HG02852 (cell line): ENCODE results near the gene SRPK3.
"Not testable (repeated sequence)": the region's sequence is repeated elsewhere in the genome, so short reads cannot be mapped to it uniquely, and the experiment has no call there.

Experiments used
- ATAC-seq: cut with Tn5 transposase; IDR thresholded peaks from one replicate; pipeline ENCODE4 v1.9.1; 2021; ENCODE audit warnings: mild to moderate bottlenecking, moderate library complexity; ENCODE audit not compliant: unreplicated experiment

Gene SRPK3

DNA sequence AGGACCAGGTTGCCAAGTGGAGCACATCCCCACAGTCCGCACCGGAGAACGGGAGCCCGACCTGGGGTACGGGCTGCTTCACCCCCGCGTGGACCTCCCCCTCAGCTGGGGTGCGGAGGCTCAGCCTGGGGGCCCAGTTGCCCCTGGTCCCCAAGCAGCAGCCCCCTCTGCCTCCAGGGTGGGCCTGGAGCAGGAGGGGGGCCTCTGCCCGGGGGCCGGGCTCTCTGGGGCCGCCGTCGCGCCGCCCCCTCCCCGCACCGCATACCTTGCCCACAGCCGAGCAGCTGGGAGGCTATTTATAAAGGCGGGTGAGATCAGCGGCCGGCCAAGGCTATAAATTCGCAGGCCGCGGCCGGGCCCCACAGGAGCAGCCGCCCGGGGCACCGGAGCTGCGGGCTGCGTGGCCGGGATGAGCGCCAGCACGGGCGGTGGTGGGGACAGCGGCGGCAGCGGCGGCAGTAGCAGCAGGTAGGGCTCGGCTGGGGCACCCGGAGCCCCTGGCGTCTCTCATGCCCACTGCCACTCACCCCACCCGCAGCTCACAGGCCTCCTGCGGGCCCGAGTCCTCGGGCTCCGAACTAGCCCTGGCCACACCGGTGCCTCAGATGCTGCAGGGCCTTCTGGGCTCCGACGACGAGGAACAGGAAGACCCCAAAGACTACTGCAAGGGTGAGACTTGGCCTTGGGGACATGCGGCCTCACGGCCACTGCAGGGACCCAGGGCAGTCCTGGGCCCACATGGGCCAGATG lies at the start of gene SRPK3:
TSS of gene SRPK3 (plus strand) at position 364 of the 750 bp plus-strand sequence. CDS start at position 410, 46 bp downstream.
- ATAC-seq = no peak

- ATAC-seq = no peak
These were observed 49.6 kb upstream of the SRPK3 start for GRCh38 chrX:153731117-153731844.

DNA sequence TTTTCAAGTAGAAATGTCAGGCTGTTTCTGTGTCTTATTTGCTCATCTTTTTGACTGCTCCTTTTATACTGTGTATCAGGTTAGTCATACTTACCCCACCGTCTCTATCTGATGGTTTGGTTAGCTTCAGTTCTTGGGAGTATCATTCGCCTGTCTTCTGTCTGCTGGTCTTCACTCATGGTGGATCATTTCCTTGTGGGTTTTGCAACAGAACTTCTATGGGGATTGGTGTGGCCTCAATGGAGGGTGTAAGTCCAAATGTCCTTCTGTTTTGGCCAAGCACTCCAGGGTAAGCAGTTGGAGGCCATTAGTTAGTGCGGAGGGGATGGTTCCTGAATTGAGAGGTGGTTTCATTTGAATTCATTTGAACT lies 49.0 kb upstream of the SRPK3 start:
- no peak for ATAC-seq

GRCh38 chrX:153732401-153732800 lies 48.4 kb upstream of the SRPK3 start:
- ATAC-seq = no peak

DNA sequence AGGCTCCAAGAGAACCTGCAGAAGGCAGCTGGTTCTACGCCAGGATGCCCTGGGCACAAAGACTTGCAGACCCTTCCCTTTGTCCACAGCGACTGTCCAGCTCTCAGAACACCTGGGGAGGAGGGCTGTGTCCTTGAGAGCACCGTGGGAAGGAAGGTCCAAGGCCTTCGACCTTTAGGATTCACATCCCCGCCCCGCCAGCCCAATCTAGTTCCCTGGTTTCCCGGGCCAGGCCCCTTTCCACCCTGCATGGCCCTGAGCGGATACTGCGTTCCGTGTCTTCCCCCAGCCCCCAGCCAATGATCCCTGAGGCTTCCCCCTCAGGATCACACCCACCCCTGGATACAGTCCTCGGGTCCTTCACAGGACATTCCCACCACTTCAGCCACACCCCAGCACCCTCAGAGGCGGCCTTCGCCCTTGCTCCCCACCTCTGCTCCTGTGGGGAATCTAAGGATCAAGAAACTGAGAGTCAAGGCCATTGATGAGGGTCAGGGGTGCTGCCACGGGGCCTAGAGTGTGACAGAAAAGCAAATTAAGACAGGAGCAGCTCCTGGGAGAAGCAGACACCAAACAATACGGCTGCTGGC lies 47.1 kb upstream of the SRPK3 start:
- ATAC-seq = no peak

GRCh38 chrX:153734871-153735270 lies 46.0 kb upstream of the SRPK3 start:
- ATAC-seq = no peak

DNA sequence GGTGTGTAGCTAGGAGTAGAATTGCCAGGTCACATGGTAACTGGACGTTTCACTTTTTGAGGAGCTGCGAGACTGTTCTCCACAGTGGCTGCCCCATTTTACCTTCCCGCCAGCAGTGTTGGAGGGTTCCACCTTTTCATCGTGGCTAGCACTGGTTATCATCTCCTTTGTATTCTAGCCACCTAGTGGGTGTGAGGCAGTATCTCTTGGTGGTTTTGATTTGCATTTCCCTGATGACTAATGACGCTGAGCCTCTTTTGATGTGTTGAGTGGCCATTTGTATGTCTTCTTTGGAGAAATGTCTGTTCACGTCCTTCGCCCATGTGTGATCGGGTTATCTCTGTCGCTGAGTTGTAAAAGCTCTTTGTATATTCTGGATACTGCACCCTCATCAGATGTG lies 45.6 kb upstream of the SRPK3 start:
- ATAC-seq = no peak

DNA sequence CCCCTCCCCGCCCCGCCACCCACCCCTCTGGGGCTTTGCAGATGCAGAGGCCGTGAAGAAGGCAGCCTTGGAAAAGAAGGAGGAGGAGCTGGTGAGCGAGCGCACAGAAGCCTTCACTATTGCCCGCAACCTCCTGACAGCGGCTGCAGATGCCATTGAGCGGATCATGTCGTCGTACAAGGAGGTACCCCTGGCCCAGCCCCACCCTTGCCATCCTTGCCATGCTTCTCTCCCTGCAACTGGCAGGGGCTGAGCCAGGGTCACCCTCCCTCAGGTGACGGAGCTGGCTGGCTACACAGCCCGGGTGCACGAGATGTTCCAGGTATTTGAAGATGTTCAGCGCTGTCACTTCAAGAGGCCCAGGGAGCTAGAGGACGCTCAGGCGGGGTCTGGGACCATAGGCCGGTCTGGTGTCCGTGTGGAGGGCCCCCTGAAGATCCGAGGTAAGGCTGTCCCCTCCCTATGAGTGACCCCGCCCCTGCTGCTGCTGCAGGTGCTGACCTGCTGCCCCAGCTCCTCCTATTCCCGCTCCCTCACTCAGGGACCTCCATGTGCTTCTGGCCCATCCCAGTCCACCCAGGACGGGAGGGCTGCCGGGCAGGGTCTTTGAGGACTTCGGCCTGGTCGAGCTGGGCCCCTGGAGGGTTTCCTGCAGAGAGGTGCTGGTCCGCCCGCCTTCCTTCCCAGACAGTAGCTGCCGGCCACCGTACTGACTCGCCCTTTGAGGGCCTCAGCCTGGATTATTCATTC lies 44.6 kb upstream of the SRPK3 start:
- no peak for ATAC-seq

- no peak for ATAC-seq
These were observed 43.9 kb upstream of the SRPK3 start for GRCh38 chrX:153736871-153737441.

GRCh38 chrX:153738056-153738605 lies 42.7 kb upstream of the SRPK3 start:
- no peak for ATAC-seq

GRCh38 chrX:153739754-153740486 lies 40.9 kb upstream of the SRPK3 start:
- no peak for ATAC-seq

DNA sequence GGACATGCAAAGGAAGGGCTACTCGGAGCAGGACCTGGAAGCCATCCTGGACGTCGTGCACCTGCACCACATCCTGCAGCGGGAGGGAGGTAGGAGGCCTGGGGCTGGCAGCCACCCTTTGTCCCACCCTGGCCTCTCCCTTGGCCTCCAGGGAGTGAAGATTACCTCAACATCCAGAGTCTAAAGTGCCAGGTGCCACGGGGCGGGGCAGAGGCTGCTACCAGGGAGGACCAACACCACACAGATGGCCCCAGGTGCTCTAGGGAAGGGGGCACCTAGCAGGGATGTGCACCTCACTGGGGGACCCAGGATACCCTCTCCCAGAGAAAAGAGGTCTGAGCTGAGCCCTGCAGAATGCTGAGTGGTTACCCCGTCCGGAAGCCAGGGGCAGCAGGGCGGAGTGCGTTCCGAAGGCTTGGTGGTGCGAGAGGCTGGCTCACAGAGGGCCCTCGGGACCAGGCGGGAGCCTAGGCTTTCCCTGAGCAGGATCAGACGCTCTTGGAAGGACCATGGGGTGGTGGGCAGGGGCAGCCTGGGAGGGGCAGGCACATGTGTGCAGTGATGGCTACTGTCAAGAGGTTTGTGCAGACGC lies 40.1 kb upstream of the SRPK3 start:
- no peak for ATAC-seq

DNA sequence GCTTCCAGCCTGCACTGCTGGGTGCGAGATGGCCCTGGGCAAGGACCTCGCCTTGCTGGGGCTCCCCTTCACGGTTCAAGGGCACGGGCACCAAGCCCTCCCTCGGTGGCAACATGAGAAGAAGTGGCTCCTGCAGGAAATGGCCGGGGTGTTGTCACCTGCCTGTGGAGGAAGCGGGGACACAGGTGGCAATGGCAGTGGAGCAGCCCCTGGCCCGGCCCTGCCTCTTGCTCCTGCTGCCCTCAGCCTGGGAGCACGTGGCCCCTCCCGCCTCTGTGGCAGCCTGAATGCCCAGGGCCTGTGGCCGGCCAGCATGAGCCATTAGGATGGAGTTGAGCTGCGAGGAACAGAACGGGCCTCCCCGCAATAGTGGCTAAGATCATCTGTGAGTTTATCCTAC lies 39.4 kb upstream of the SRPK3 start:
- no peak for ATAC-seq

GRCh38 chrX:153742111-153742510 lies 38.7 kb upstream of the SRPK3 start:
- ATAC-seq = not testable (repeated sequence)

- not testable (repeated sequence) for ATAC-seq
These were observed 37.9 kb upstream of the SRPK3 start for GRCh38 chrX:153742796-153743467.

GRCh38 chrX:153743468-153744209 lies 37.2 kb upstream of the SRPK3 start:
- ATAC-seq = not testable (repeated sequence)

DNA sequence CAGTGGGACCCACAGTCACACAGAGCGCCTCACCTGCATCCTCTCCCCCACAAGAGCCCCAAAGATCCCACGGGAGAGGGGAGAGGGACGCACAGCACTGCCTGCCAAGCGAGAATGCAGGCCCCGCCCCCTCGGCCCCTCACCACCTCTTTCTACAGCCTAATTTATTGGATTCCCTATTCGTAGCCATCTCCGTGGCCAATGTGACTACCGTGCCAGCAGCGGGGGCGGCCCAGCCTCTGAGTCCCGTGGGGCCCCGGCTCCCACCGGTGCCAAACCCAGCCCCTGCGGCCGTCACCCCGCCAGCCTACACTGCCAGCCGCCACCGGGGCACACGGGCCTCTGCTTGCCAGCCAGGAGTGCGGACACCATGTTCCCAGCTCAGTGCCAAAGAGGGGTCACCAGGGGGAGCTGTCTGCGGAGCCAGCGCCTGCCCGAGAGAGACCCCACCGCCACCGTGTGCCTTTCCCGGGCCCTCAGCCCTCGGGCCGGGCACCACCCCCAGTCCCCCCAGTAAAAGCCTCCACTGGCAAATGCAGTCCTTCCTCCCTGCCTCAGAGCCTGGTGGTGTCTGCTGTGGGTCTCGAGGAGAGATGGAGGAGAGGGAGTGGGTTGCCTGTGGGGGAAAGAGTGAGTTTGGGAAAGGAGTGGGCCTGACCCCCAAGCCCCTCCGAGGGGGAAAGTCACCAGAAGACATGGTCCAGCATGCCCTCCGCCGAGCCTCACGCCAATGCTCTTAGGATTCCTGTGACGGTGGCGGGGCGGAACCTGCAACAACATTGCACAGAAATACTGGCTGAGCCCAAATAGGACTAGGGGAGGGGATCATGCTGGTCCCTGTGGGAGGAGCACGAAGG lies 36.4 kb upstream of the SRPK3 start:
- ATAC-seq = no peak
